ENCODE data around the gene KRT9. TPM values are rescaled to one million over a fixed set of nuclear protein-coding genes. Genes with fewer than 3 reads are reported as not detected.

The KRT9 gene
- total RNA-seq, 3 donors from 2014 or later = not detected

DNA sequence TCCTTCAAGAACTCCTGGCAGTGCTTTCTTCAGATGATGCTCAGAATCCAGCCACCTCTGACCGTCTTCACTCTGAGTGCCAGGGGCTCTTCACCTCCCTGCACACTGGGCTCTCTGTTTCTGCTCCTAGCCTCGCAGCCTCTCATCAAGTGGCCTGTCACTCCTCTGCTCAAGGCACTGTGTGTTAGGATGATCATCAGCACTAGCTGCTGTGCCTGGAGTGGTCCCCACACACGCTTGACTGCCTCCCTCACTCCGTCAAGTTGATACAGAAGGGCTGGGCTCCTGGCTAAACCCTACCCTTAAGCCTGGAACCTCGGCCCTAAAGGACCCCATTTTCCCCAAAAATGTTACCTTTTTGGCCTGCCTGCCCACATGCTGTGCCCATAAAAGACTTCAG lies 15.6 kb downstream of the KRT9 start:
- DNase-seq (no peak), ATAC-seq (no peak)
- Histone ChIP-seq H3K36me3 (ENCODE audit: low read depth) (no peaks in the 10 kb centered on the region), H3K4me1 (ENCODE audit: low read depth) (peaks cover 12% of the 10 kb centered on the region), H3K4me3 (no peak overlapping the region), H3K9me3 (no peaks in the 10 kb centered on the region)
- intact Hi-C loops (cut with DNase I, micrococcal nuclease) = loop anchor here in 1 of 2 donors (10.0 kb wide), 1 partner anchor 88 kb away; no protein-coding TSS in a partner anchor
- TF ChIP-seq, protein P1, sequence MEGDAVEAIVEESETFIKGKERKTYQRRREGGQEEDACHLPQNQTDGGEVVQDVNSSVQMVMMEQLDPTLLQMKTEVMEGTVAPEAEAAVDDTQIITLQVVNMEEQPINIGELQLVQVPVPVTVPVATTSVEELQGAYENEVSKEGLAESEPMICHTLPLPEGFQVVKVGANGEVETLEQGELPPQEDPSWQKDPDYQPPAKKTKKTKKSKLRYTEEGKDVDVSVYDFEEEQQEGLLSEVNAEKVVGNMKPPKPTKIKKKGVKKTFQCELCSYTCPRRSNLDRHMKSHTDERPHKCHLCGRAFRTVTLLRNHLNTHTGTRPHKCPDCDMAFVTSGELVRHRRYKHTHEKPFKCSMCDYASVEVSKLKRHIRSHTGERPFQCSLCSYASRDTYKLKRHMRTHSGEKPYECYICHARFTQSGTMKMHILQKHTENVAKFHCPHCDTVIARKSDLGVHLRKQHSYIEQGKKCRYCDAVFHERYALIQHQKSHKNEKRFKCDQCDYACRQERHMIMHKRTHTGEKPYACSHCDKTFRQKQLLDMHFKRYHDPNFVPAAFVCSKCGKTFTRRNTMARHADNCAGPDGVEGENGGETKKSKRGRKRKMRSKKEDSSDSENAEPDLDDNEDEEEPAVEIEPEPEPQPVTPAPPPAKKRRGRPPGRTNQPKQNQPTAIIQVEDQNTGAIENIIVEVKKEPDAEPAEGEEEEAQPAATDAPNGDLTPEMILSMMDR (IDR thresholded peaks at IDR 0.05) = no peak

DNA sequence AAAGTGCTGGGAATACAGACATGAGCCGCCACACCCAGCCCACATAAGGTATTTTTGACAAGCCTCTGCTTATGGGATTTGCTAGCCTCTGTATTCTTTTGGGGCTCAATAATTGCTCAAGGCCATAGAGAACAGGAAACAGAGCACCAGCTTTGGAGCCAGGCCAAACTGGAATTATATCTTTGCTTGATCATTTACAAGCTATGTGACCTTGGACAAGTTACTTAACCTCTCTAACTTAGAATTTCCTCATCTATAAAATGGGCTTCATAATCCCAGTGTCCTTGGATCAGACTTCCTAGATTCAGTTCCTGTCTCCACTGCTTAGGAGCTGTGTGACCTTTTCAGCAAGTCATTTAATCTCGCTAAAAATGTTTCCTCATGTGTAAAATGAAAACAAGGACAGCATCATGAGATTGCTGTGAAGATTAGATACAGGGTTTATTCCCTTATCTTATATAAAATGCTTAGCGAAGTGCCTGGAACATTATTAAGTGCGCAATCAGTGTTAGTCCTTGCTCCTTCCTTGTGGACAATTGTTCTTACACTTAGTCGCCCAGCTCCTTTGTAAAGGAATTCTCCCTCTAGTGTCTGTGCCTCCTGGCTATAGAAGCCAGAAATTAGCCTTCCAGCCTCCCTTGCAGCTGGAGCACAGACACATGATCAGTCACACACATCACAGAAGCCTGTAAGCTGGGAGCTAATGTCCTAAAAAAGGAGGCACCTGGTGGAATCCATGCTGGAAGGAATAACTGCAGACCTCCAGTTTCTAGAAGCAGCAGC lies 16.6 kb downstream of the KRT9 start:
- intact Hi-C loops (cut with DNase I, micrococcal nuclease) = loop anchor here in 1 of 2 donors (10.0 kb wide), 1 partner anchor 90 kb away; no protein-coding TSS in a partner anchor
- peaks cover 13% of the 10 kb centered on the region for H3K4me1 ChIP-seq (ENCODE audit: low read depth)
- TF ChIP-seq, protein P1 (IDR thresholded peaks at IDR 0.05) = no peak
- ATAC-seq (peak; percentile 87), DNase-seq (peak in 1 of 3 donors; percentile 77)
- H3K4me3 ChIP-seq = no peak overlapping the region
- no peaks in the 10 kb centered on the region for H3K9me3 ChIP-seq
- no peaks in the 10 kb centered on the region for H3K36me3 ChIP-seq (ENCODE audit: low read depth)

DNA sequence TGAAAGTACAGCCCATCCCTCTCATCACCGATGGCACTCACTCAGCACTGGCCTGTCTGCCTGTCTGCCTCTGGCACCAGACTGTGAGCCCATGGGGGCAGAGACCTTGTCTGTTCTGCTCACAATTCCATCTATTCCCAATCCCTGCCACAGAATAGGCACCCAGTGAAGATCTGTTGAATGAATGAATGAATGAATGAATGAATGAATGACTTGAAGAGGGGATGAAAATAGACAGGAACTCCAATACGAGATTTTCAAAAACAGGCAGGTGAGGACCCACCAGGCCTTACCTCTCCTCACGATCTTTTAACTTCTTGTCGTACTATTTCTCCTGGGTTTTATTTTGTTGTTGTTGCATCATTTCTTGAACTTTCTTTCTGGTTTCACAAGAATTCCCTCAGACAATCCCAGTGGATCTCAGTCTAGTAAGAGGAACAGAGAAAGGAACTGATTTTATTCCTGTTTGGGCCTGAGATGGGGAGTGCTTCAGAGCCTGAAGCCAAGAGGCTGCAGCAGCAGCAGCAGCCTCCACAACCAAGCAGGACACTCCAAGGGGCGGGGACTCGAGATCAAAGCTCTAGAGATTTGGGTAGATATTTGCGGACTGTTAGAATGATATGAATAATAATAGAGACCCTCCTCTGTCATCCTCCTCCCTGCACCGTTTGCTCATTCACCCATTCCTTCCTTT lies 17.7 kb downstream of the KRT9 start:
- Histone ChIP-seq H3K36me3 (ENCODE audit: low read depth) (no peaks in the 10 kb centered on the region), H3K4me1 (ENCODE audit: low read depth) (peaks cover 15% of the 10 kb centered on the region), H3K4me3 (no peak overlapping the region), H3K9me3 (no peaks in the 10 kb centered on the region)
- intact Hi-C loops (cut with DNase I, micrococcal nuclease) = loop anchor here in 1 of 2 donors (10.0 kb wide), 1 partner anchor 91 kb away; no protein-coding TSS in a partner anchor
- TF ChIP-seq, protein P1 (IDR thresholded peaks at IDR 0.05) = no peak
- no peak for ATAC-seq
- DNase-seq = no peak

DNA sequence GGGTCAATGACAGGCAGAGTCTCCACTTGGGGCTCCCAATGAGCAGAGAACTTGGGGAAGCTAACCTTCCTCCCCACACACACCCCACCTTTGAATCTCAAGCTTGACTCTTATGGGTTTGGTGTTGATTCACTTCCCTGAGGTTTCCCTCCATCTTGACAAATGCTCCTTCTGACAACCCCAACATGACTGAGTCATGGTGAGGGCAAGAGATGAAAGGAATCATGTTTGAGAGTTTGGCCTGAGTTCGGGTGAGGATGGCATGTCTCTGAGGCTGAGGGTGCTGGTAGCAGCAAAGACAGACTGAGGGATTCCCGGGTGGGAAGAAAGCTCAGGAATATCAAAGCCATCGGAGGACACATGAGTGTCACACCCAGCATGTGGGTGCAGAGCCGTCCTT lies 18.7 kb downstream of the KRT9 start:
- TF ChIP-seq, protein P1 (IDR thresholded peaks at IDR 0.05) = no peak

DNA sequence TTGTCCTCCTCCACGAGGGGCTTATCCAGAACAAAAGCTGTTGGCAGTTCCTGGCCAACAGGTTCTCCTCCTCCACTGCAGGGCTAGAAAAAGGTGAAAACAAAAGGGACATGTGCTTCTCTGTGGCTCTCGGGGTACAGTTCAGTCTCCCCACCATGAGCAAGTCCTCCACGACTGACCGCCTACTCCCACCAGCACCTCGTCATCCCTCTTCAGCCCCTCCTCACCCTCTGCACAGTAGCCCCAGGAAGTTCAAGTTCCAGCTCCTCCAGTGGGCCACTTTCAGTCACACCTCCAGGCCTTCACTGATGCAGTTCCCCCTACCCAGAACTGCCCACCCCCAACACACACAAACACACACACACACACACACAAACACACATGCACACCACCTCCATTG lies 19.4 kb downstream of the KRT9 start:
- intact Hi-C loops (cut with DNase I, micrococcal nuclease) = loop anchor here in 1 of 2 donors (10.0 kb wide), 1 partner anchor 92 kb away; no protein-coding TSS in a partner anchor
- ATAC-seq (no peak), DNase-seq (no peak)
- no peaks in the 10 kb centered on the region for H3K36me3 ChIP-seq (ENCODE audit: low read depth)
- no peak overlapping the region for H3K4me3 ChIP-seq
- TF ChIP-seq, protein P1 (IDR thresholded peaks at IDR 0.05) = no peak
- H3K9me3 ChIP-seq = no peaks in the 10 kb centered on the region
- peaks cover 30% of the 10 kb centered on the region for H3K4me1 ChIP-seq (ENCODE audit: low read depth)

More for the DNA sequence above, 18.7 kb downstream of the KRT9 start:
- no peak for ATAC-seq
- Histone ChIP-seq H3K36me3 (ENCODE audit: low read depth) (no peaks in the 10 kb centered on the region), H3K4me1 (ENCODE audit: low read depth) (peaks cover 24% of the 10 kb centered on the region), H3K9me3 (no peaks in the 10 kb centered on the region), H3K4me3 (no peak overlapping the region)
- intact Hi-C loops (cut with DNase I, micrococcal nuclease) = loop anchor here in 1 of 2 donors (10.0 kb wide), 1 partner anchor 92 kb away; no protein-coding TSS in a partner anchor
- DNase-seq = no peak
